GM11168 (cell line): Measurements from ENCODE around the gene CHST14.

Experiments used
- in situ Hi-C: fragments of 300-500 bp; cut with MboI; formaldehyde crosslinking; loops from one replicate; pipeline ENCODE4 v1.12.0; 2022; ENCODE audit warnings: low sequenced_read_pairs; ENCODE audit not compliant: unreplicated experiment

CHST14 gene

GRCh38 chr15:40470423-40471104, at the start of gene CHST14:
Gene CHST14, plus strand, starts transcription at chr15:40470984. Its CDS starts 230 bp downstream, at chr15:40471214.
- in situ Hi-C loops, result no loop called here

DNA sequence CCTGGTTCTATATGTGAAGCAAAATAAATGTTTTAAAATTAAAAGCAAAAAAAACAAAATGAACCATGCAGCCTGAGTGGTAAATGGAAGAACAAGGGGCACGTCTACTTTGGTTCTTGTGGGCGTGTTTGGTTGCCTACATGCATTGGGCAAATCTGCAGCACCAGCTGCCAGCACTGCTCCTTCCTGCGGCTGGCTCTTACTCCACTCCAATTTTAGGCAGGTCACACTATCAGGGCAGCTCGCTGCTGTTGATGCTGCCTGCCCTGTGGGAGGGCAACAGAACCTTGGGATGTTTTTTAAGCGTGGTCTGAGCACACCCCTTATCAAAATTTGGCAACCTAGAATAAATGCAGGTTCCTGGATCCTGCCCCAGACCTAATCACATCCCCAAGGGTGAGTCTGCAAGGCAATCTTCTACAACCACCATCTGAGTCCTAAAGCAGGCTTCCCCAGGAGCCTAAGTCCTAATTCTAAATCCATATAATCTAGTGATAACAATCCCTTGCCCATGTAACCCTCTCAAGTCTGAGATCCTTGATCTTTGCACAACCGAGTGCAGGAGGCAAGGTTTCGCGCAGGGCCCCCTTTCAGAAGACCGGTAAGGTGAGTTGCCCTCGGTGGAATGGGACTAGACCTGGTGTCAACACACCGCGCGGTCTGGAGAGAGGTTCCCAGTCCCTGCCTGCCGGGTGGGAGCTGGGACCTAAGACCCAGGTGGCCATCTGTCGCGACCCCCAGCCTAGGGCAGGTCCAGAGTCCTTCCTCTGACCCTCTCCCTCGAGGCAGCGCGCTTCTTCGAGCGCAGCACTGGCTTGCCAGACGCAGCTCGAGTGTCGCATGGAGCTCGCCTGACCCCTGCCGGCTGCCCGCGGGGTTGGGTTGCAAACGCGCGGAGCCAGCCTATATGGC, 49.3 kb upstream of the CHST14 start:
- in situ Hi-C loops, result no loop called here

DNA sequence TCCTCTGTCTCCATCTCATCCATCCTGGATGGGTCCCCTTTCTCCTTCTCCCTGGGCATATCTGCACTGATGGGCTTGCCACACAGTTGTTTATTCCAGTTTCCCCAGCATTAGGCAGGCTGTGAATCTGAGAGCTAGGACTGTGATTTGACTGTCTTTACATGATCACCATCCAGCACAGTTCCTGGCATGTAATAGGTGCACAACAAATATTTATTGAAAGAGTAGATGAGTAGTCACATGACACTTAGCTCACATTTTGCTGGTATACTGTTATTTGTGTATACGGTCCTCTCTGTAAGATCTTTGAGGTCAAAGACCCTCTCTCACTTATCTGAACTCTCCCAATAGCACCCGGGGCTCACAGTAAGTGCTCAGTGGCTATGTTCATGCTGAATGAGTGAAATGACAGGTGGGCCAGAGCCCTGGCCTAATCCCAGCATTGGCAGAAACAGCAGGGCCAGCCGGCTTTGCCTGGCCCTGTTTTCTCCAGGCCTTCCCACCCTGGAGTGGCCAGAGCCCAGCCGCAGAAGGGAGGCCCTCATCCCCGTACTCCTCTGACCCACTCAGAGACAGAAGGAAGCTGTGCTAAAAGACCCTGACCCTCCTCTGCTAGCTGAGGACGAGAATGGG, 46.2 kb upstream of the CHST14 start:
- in situ Hi-C loops, result loop anchor here (5.0 kb wide), 1 partner anchor 67 kb away; the partner anchor contains the start of gene DISP2

GRCh38 chr15:40425681-40426080, 45.1 kb upstream of the CHST14 start:
- in situ Hi-C loops, result loop anchor here (5.0 kb wide), 1 partner anchor 68 kb away; the partner anchor contains the start of gene DISP2

GRCh38 chr15:40427188-40427587, 43.6 kb upstream of the CHST14 start:
- in situ Hi-C loops, result loop anchor here (5.0 kb wide), 1 partner anchor 70 kb away; the partner anchor contains the start of gene DISP2

GRCh38 chr15:40428185-40428584, 42.6 kb upstream of the CHST14 start:
- in situ Hi-C loops, result loop anchor here (5.0 kb wide), 1 partner anchor 71 kb away; the partner anchor contains the start of gene DISP2

- in situ Hi-C loops, result loop anchor here (5.0 kb wide), 1 partner anchor 72 kb away; the partner anchor contains the start of gene DISP2
Observed at GRCh38 chr15:40429068-40429710, 41.6 kb upstream of the CHST14 start.

DNA sequence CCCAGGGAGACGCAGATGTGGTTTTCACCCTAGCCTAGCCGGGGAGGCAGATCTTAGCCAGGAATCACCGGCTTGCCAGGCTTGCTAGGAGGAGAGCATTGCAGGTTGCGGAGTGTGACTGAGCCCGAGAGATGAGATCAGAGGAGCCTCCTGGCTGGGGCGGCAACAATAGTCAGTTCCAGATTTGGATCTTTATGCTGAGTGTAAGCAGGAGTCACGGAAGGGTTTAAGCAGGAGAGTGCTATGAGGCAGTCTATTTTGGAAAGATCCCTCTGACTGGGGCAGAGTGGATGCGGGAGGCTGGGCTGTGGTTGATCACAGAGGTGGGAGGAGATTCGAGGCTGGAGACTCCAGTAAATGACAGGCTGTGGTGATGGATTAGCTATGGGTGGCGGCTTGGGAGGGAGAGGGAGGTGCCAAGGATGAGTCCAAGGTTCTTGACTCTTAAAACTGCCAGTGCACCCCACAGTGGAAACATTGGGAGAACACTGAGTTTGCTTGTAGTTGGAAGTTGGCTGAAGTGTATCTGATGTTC, 40.4 kb upstream of the CHST14 start:
- in situ Hi-C loops, result no loop called here

DNA sequence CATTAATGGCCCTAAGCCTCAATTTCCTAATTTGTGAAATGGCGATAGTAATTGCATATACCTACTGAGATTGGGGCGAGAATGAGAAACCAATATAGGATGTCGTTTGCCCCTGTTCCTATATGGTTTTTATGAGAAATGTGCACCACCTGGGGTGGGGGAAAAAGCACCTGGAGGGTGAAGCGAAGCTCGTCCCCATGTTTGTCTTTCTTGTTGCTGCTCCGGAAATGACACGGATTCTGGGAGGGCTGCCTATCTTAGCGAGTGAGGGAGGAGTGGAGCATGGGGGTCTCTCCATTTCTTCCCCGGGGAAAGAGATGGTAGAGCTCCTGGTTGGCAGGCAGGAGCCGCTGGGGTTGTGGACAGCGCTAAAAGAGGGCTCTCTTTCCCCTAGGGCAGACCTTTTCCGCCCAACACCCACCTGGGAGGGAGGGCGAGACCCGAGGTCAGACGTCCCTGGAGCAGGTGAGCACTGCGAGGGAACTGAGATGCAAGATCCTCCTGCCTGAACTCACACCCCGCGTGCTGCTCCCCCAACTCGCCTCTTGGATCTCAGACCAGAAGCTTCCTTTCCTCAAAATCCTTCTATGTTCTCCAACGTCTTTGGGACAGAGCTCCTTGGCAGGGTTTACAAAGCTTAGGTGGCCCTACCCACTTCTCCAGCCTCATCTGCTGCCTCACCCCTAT, 35.6 kb upstream of the CHST14 start:
- in situ Hi-C loops, result no loop called here

- in situ Hi-C loops, result no loop called here
Observed at GRCh38 chr15:40435710-40436089, 35.1 kb upstream of the CHST14 start.

GRCh38 chr15:40436116-40436891, 34.5 kb upstream of the CHST14 start:
- in situ Hi-C loops, result no loop called here

- in situ Hi-C loops, result no loop called here
Observed at GRCh38 chr15:40436892-40437751, 33.7 kb upstream of the CHST14 start.

GRCh38 chr15:40437752-40438687, 32.8 kb upstream of the CHST14 start:
- in situ Hi-C loops, result no loop called here

DNA sequence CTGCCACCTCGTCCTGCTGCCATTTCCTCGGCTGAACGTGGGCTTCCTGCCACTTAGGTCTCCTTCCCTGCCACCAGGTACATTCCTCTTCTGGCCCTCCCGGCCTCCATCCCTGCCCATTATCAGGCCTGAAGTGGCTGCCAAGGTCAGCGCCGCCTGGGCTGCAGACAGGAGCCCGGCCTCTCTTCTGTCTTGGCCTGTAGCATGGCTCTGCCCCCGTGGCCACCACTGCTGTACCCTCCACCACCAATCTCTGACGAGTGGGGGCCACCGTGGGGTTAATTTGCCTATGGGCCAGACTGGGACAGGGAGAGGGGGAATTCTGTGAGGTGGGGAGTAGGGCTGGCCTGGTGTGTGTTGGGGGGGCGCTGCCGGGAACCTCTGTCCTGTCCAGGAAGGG, 32.1 kb upstream of the CHST14 start:
- in situ Hi-C loops, result no loop called here

- in situ Hi-C loops, result no loop called here
Observed at GRCh38 chr15:40439461-40439959, 31.3 kb upstream of the CHST14 start.

DNA sequence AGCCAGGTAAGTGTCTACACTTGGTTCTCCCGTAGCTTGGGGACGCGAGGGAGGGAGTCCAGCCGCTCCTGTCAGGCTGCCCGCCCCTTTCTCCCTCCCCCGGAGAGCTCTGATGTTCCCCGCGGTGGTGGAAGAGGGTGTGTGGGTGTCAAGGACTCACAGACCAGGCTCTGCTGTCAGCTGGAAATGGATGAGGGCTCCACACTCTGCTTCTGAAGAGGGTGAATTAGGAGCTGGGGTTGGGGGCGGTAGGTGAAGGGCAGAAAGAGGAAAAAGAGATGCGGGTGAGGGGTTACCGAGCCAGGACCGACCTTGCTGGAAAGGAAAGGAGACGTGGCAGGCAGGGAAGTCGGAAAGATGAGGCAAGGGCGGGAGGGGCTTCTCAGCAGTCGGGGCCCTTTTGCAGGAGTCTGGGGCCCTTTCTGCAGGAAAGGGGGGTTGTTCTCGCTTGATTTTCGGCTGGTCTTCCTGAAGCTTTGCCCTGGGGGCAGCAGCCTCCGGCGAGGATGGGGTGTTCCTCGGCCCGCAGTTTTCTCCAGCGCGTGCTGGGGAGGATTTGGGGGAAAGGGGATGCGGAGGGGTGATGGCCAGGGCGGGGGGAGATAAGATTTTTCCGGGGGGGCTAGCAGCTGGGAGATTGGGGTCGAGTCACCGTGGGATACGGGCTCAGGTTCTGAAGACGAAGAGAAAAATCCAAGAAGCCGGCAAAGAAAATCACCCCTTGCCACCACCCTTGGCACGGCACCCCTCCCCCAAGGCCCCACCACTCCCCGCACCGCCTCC, 30.6 kb upstream of the CHST14 start:
- in situ Hi-C loops, result no loop called here
